IMR-90 (cell line): ENCODE measurements around the gene F10. TPM values are rescaled to one million over a fixed set of nuclear protein-coding genes. Genes with fewer than 3 reads are reported as not detected.
A peak's percentile ranks its signal among the peaks of the same experiment; 100 is the strongest.
"Not testable (repeated sequence)": the region's sequence is repeated elsewhere in the genome, so short reads cannot be mapped to it uniquely, and the experiment has no call there.

Experiments
- ATAC-seq: fragments of 200-7000 bp; cut with Tn5 transposase; 2 replicates; pipeline ENCODE4 v1.9.1; 2020; ENCODE audit warnings: low read depth, mild to moderate bottlenecking, moderate library complexity
- BruUV-seq: library from RNA; stranded (reverse); fragments of 400-500 nt; replicated peaks from 2 replicates; lab custom pipeline; 2021; lab: Mats Ljungman, UMichigan
- CTCF ChIA-PET: fragments of 300-600 bp; formaldehyde crosslinking; extraction: SDS; loops from one replicate; lab custom pipeline; 2021; ENCODE audit warnings: antibody characterized with exemption; lab: Yijun Ruan, JAX
- POLR2A ChIA-PET: fragments of 300-600 bp; sonication (Branson Sonifier 250); formaldehyde crosslinking; loops from one replicate; lab custom pipeline; 2022; ENCODE audit warnings: antibody characterized with exemption; ENCODE audit not compliant: unreplicated experiment; lab: Charles Lee
- DNase-seq: peaks from one replicate; pipeline ENCODE4 v3.0.0; 2013
- H2AFZ ChIP-seq: replicated peaks from 2 replicates; pipeline ENCODE3; 2013; ENCODE audit warnings: low read length, mild to moderate bottlenecking; ENCODE audit not compliant: poor library complexity
- H2AK5ac ChIP-seq: 2 replicates; pipeline ENCODE4 v1.6.1; 2013; ENCODE audit warnings: low read depth, low read length, inconsistent platforms
- H2AK9ac ChIP-seq: replicated peaks from 2 replicates; pipeline ENCODE3; 2013; ENCODE audit warnings: mild to moderate bottlenecking, low read depth, low read length, moderate library complexity; ENCODE audit not compliant: poor library complexity
- H2BK120ac ChIP-seq: 2 replicates; pipeline ENCODE4 v1.6.1; 2013; ENCODE audit warnings: low read depth, low read length, inconsistent platforms
- H2BK15ac ChIP-seq: 3 replicates; pipeline ENCODE4 v1.6.1; 2013; ENCODE audit warnings: low read depth, low read length, inconsistent platforms
- H2BK20ac ChIP-seq: 2 replicates; pipeline ENCODE4 v1.6.1; 2013; ENCODE audit warnings: low read depth, mild to moderate bottlenecking, inconsistent platforms, low read length, moderate library complexity
- H2BK5ac ChIP-seq: 2 replicates; pipeline ENCODE4 v1.6.1; 2013; ENCODE audit warnings: mild to moderate bottlenecking, low read depth, low read length, inconsistent platforms; ENCODE audit not compliant: poor library complexity, severe bottlenecking
- H3K14ac ChIP-seq: replicated peaks from 2 replicates; pipeline ENCODE4 v1.6.1; 2013; ENCODE audit warnings: low read depth, low read length, inconsistent platforms
- H3K18ac ChIP-seq: 2 replicates; pipeline ENCODE4 v1.6.1; 2013; ENCODE audit warnings: low read depth, low read length, control low read depth
- H3K23ac ChIP-seq: 2 replicates; pipeline ENCODE4 v1.6.1; 2013; ENCODE audit warnings: low read depth, low read length, inconsistent platforms
- H3K27ac ChIP-seq: 2 replicates; pipeline ENCODE4 v1.5.1; 2013; ENCODE audit warnings: mild to moderate bottlenecking, control low read depth, low read length; ENCODE audit not compliant: insufficient read depth
- H3K27me3 ChIP-seq: 2 replicates; pipeline ENCODE4 v1.6.1; 2013; ENCODE audit warnings: low read length; ENCODE audit not compliant: control insufficient read depth, insufficient read depth
- H3K36me3 ChIP-seq: 2 replicates; pipeline ENCODE4 v1.6.1; 2013; ENCODE audit warnings: low read length, mixed read lengths; ENCODE audit not compliant: control insufficient read depth, insufficient read depth
- H3K4ac ChIP-seq: 2 replicates; pipeline ENCODE4 v1.6.1; 2013; ENCODE audit warnings: low read depth, low read length, inconsistent platforms
- H3K4me1 ChIP-seq: 2 replicates; pipeline ENCODE4 v1.6.1; 2013; ENCODE audit warnings: low read length, mixed read lengths; ENCODE audit not compliant: control insufficient read depth, insufficient read depth
- H3K4me2 ChIP-seq: 2 replicates; pipeline ENCODE4 v1.6.1; 2013; ENCODE audit warnings: low read depth, mild to moderate bottlenecking, control low read depth, low read length, moderate library complexity
- H3K4me3 ChIP-seq: 2 replicates; pipeline ENCODE4 v1.5.1; 2013; ENCODE audit warnings: low read depth, mild to moderate bottlenecking, control low read depth, low read length, moderate library complexity; ENCODE audit not compliant: insufficient read depth
- H3K56ac ChIP-seq: 2 replicates; pipeline ENCODE4 v1.6.1; 2013; ENCODE audit warnings: low read length, inconsistent platforms; ENCODE audit not compliant: insufficient read depth; ENCODE audit errors: extremely low read depth
- H3K79me1 ChIP-seq, 2 experiments: 2 replicates each; pipeline ENCODE4 v1.6.1; 2013; ENCODE audit warnings: low read length in 2 of 2, inconsistent platforms in 1 of 2, low read depth in 1 of 2
- H3K9ac ChIP-seq: 2 replicates; pipeline ENCODE4 v1.6.1; 2013; ENCODE audit warnings: low read depth, low read length, control low read depth
- H3K9me1 ChIP-seq: 2 replicates; pipeline ENCODE4 v1.6.1; 2013; ENCODE audit warnings: low read length, inconsistent platforms; ENCODE audit not compliant: insufficient read depth
- H3K9me3 ChIP-seq: 2 replicates; pipeline ENCODE4 v1.6.1; 2013; ENCODE audit warnings: low read length; ENCODE audit not compliant: control insufficient read depth, insufficient read depth
- H4K20me1 ChIP-seq: 2 replicates; pipeline ENCODE4 v1.6.1; 2013; ENCODE audit warnings: low read length, inconsistent platforms; ENCODE audit not compliant: insufficient read depth
- H4K5ac ChIP-seq: 2 replicates; pipeline ENCODE4 v1.6.1; 2013; ENCODE audit warnings: mild to moderate bottlenecking, low read depth, low read length, control low read depth
- H4K8ac ChIP-seq, 2 experiments: 2 replicates each; pipeline ENCODE4 v1.6.1; 2013; ENCODE audit warnings: low read depth in 2 of 2, low read length in 2 of 2, control low read depth in 1 of 2, inconsistent platforms in 1 of 2
- H4K91ac ChIP-seq: 2 replicates; pipeline ENCODE4 v1.6.1; 2013; ENCODE audit warnings: low read depth, low read length, inconsistent platforms; ENCODE audit not compliant: insufficient read depth
- CHD1 ChIP-seq: IDR thresholded peaks from 2 replicates; pipeline ENCODE4 v1.6.1; 2012; ENCODE audit warnings: low read depth, low read length, improper control_type of control experiment
- FOS ChIP-seq: fragments of 150-350 bp; IDR thresholded peaks from 2 replicates; pipeline ENCODE4 v1.6.1; 2016; ENCODE audit warnings: low read depth, low read length
- MAFK ChIP-seq: IDR thresholded peaks from 2 replicates; pipeline ENCODE4 v1.6.1; 2012; ENCODE audit warnings: low read depth, low read length, improper control_type of control experiment
- MAZ ChIP-seq: IDR thresholded peaks from 2 replicates; pipeline ENCODE4 v1.6.1; 2012; ENCODE audit warnings: low read depth, mild to moderate bottlenecking, low read length, improper control_type of control experiment, moderate library complexity, borderline replicate concordance
- POLR2A ChIP-seq: IDR thresholded peaks from 2 replicates; pipeline ENCODE4 v1.6.1; 2012; ENCODE audit warnings: mild to moderate bottlenecking, low read depth, low read length
- SMC3 ChIP-seq: fragments of 150-350 bp; IDR thresholded peaks from 2 replicates; pipeline ENCODE4 v1.6.1; 2016; ENCODE audit warnings: low read depth, mild to moderate bottlenecking, antibody characterized with exemption, low read length, moderate library complexity
- WGBS, 2 experiments: methylation state at CpG; one replicate each; pipeline versions ENCODE4 v1.1.5 to v1.1.7; 2013; ENCODE audit warnings: missing lambda C conversion rate in 2 of 2; ENCODE audit not compliant: insufficient read length in 1 of 2; ENCODE audit errors: extremely low coverage in 2 of 2; 5-methylcytosine and 5-hydroxymethylcytosine counted together
- dilution Hi-C: fragments of 300-500 bp; cut with HindIII; formaldehyde crosslinking; loops from one replicate; pipeline ENCODE4 v1.14.3; 2018; ENCODE audit warnings: low sequenced_read_pairs; ENCODE audit not compliant: unreplicated experiment
- in situ Hi-C: fragments of 300-500 bp; cut with MboI; formaldehyde crosslinking; loops from 3 replicates; pipeline ENCODE4 v1.14.3; 2019; ENCODE audit warnings: low sequenced_read_pairs, inconsistent platforms, mixed read lengths
- intact Hi-C: fragments of 100-400 bp; cut with micrococcal nuclease; formaldehyde crosslinking; loops from 2 replicates; pipeline ENCODE4 v1.10.0; 2022
- polyA plus RNA-seq, 3 experiments: library from polyadenylated mRNA; depleted of rRNA; stranded (reverse); fragments of >200 nt; gene quantifications; 2 replicates each; pipeline ENCODE4 v1.2.3, GENCODE V29; 2012; ENCODE audit warnings: low replicate concordance in 1 of 3
- total RNA-seq: library from RNA; depleted of rRNA; stranded (reverse); fragments of >200 nt; gene quantifications from 2 replicates; pipeline ENCODE4 v1.2.3, GENCODE V29; 2012
- TF ChIP-seq, protein P1 (sequence below): conservative IDR thresholded peaks from 2 replicates; pipeline ENCODE4 v1.5.1; 2012; ENCODE audit warnings: mild to moderate bottlenecking, low read depth, low read length, improper control_type of control experiment

Gene F10
- total and polyA plus RNA-seq, 2 of the 4 experiments (the other 2 are of a cell fraction), result 9.1 to 19.5 TPM

- Histone ChIP-seq H2BK15ac (no peak overlapping the region), H3K79me1 (no peaks in the 10 kb centered on the region), H3K14ac (no peak overlapping the region), H3K36me3 (no peaks in the 10 kb centered on the region), H2AK5ac (no peak overlapping the region), H3K9me3 (peaks cover 8% of the 10 kb centered on the region; the same call in 1 of the 2 replicates), H3K27me3 (peaks cover 32% of the 10 kb centered on the region), H3K4me2 (peak overlapping the region; percentile 57), H3K27ac (no peak overlapping the region), H3K9me1 (no peaks in the 10 kb centered on the region), H3K18ac (no peak overlapping the region), H3K4me3 (peak overlapping the region; percentile 42), H3K23ac (no peak overlapping the region), H2BK20ac (no peak overlapping the region), H2AK9ac (no peak overlapping the region), H4K8ac (peak overlapping the region in 1 of 2 experiments; percentile 33; a peak in 1 of 4 replicates), H2BK5ac (no peak overlapping the region), H4K91ac (no peak overlapping the region), H3K4me1 (0 out of 2 replicates have a peak, but pooled peaks cover 2% of the 10 kb centered on the region), H4K5ac (no peak overlapping the region), H3K56ac (no peak overlapping the region), H3K9ac (no peak overlapping the region), H2AFZ (peak overlapping the region; percentile 86), H2BK120ac (no peak overlapping the region), H3K4ac (no peak overlapping the region), H4K20me1 (no peaks in the 10 kb centered on the region)
- intact Hi-C loops, result no loop called here
- TF ChIP-seq FOS (no peak), POLR2A (no peak), MAFK (no peak), CHD1 (no peak), MAZ (no peak), SMC3 (no peak)
- TF ChIP-seq, protein P1, sequence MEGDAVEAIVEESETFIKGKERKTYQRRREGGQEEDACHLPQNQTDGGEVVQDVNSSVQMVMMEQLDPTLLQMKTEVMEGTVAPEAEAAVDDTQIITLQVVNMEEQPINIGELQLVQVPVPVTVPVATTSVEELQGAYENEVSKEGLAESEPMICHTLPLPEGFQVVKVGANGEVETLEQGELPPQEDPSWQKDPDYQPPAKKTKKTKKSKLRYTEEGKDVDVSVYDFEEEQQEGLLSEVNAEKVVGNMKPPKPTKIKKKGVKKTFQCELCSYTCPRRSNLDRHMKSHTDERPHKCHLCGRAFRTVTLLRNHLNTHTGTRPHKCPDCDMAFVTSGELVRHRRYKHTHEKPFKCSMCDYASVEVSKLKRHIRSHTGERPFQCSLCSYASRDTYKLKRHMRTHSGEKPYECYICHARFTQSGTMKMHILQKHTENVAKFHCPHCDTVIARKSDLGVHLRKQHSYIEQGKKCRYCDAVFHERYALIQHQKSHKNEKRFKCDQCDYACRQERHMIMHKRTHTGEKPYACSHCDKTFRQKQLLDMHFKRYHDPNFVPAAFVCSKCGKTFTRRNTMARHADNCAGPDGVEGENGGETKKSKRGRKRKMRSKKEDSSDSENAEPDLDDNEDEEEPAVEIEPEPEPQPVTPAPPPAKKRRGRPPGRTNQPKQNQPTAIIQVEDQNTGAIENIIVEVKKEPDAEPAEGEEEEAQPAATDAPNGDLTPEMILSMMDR, result no peak
- ChIA-PET CTCF (no interaction called here), POLR2A (no interaction called here)
- DNase-seq (no peak), ATAC-seq (no peak; the same call in 1 of the 2 replicates)
- 25% methylated on average over 36 of the region's 49 CpGs; no CpG with 5 or more reads in 1 of the 2 experiments for WGBS, 2 experiments
- dilution Hi-C loops, result no loop called here
- BruUV-seq, result no TSS peak
- in situ Hi-C loops, result no loop called here
Observed at GRCh38 chr13:113110852-113111315, 11.7 kb upstream of the F10 start.

DNA sequence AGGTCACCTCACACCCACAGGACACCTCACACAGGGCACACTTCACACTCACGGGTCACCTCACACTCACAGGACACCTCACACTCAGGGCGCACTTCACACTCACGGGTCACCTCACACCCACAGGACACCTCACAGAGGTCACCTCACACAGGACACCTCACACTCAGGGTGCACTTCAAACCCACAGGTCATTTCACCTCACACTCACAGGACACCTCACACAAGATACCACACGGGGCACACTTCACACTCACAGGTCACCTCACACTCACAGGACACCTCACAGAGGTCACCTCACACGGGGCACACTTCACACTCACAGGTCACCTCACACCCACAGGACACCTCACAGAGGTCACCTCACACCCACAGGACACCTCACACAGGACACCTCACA is 10.8 kb upstream of the F10 start:
- POLR2A ChIA-PET, ATAC-seq, H3K36me3 ChIP-seq, dilution Hi-C loops, H3K4ac ChIP-seq, H3K56ac ChIP-seq, H4K91ac ChIP-seq, DNase-seq, H4K20me1 ChIP-seq, H3K79me1 ChIP-seq, H2AK9ac ChIP-seq, H3K9ac ChIP-seq, H4K5ac ChIP-seq, H3K4me1 ChIP-seq, H2BK120ac ChIP-seq, H2BK15ac ChIP-seq, H3K4me3 ChIP-seq, H2BK20ac ChIP-seq, BruUV-seq, H3K27ac ChIP-seq, H2BK5ac ChIP-seq, H3K9me3 ChIP-seq, H3K9me1 ChIP-seq, intact Hi-C loops, H3K14ac ChIP-seq, H2AFZ ChIP-seq, CTCF ChIA-PET, H3K23ac ChIP-seq, in situ Hi-C loops, H3K4me2 ChIP-seq, H4K8ac ChIP-seq, H3K18ac ChIP-seq: not testable (repeated sequence)
- 0 out of 2 replicates have a peak overlapping the region, but pooled peaks have one; percentile 8 for H2AK5ac ChIP-seq
- peaks cover 32% of the 10 kb centered on the region for H3K27me3 ChIP-seq
- 81% methylated on average over 4 of the region's 5 CpGs; no CpG with 5 or more reads in 1 of the 2 experiments for WGBS, 2 experiments
